HCT116 (cell line): ENCODE data around the gene RGMB. TPM values are rescaled to one million over a fixed set of nuclear protein-coding genes. Genes with fewer than 3 reads are reported as not detected.
A peak's percentile ranks its signal among the peaks of the same experiment; 100 is the strongest.

Experiments
- ATAC-seq: fragments of 200-7000 bp; cut with Tn5 transposase; 2 replicates; pipeline ENCODE4 v1.9.1; 2020; ENCODE audit warnings: mild to moderate bottlenecking, moderate library complexity
- BruUV-seq: library from RNA; stranded (reverse); fragments of 400-500 nt; replicated peaks from 2 replicates; lab custom pipeline; 2021; lab: Mats Ljungman, UMichigan
- CTCF ChIA-PET: fragments of 300-600 bp; sonication (Branson Sonifier 250); formaldehyde crosslinking; loops from one replicate; lab custom pipeline; 2021; ENCODE audit warnings: antibody characterized with exemption; lab: Charles Lee
- POLR2A ChIA-PET: fragments of 300-600, 350-600 bp; sonication (Branson Sonifier 250); formaldehyde crosslinking; loops from one replicate; lab custom pipeline; 2021; ENCODE audit warnings: antibody characterized with exemption; lab: Charles Lee
- RAD21 ChIA-PET, 2 experiments: fragments of 300-600 bp; sonication (Branson Sonifier 250); formaldehyde crosslinking; loops; one replicate each; lab custom pipeline; 2023; ENCODE audit warnings: low total read pairs in 2 of 2; ENCODE audit not compliant: uncharacterized antibody in 2 of 2, unreplicated experiment in 2 of 2, low non-redundant PET in 1 of 2; lab: Charles Lee
- DNase-seq: peaks from one replicate; pipeline ENCODE4 v3.0.0-alpha.2; 2010; ENCODE audit warnings: low read depth, low spot score
- H2AFZ ChIP-seq: fragments of 200-600 bp; shearing (Covaris generic), sonication (generic); 2 replicates; pipeline ENCODE4 v1.6.1; 2017; ENCODE audit warnings: low read depth, mixed run types, mixed read lengths, antibody characterized with exemption, low read length; ENCODE audit not compliant: poor library complexity, severe bottlenecking
- H3K27ac ChIP-seq: 2 replicates; pipeline ENCODE4 v1.5.1; 2012; ENCODE audit warnings: low read depth, low read length
- H3K27me3 ChIP-seq: fragments of 200-600 bp; sonication (generic); 2 replicates; pipeline ENCODE4 v1.6.1; 2016; ENCODE audit warnings: mixed run types, low read length, mixed read lengths; ENCODE audit not compliant: insufficient read depth
- H3K36me3 ChIP-seq, 2 experiments: fragments of 200-500 bp in 1 of 2; fragments of 200-600 bp in 1 of 2; sonication (Bioruptor generic) in 1 of 2; sonication (generic) in 1 of 2; 2 replicates each; pipeline versions ENCODE4 v1.5.1 to v1.6.1; 2014 to 2016; ENCODE audit warnings: low read length in 2 of 2, inconsistent platforms in 1 of 2, mixed read lengths in 1 of 2, mixed run types in 1 of 2; ENCODE audit not compliant: insufficient read depth in 2 of 2, control insufficient read depth in 1 of 2
- H3K4me1 ChIP-seq, 2 experiments: fragments of 200-600 bp in 1 of 2; sonication (generic) in 1 of 2; 2 replicates each; pipeline versions ENCODE4 v1.5.1 to v1.6.1; 2012 to 2017; ENCODE audit warnings: low read length in 2 of 2, inconsistent platforms in 1 of 2, mild to moderate bottlenecking in 1 of 2, mixed read lengths in 1 of 2, mixed run types in 1 of 2, moderate library complexity in 1 of 2; ENCODE audit not compliant: insufficient read depth in 2 of 2, control insufficient read depth in 1 of 2
- H3K4me2 ChIP-seq: fragments of 200-600 bp; sonication (generic); 2 replicates; pipeline ENCODE4 v1.6.1; 2017; ENCODE audit warnings: mixed run types, low read length, mixed read lengths
- H3K4me3 ChIP-seq, 2 experiments: fragments of 200-600 bp in 1 of 2; sonication (generic) in 1 of 2; replicated peaks in 1 of 2; 2 replicates each; pipeline ENCODE4 v1.5.1; 2011 to 2016; ENCODE audit warnings: low read length in 2 of 2, control low read depth in 1 of 2, low read depth in 1 of 2, mild to moderate bottlenecking in 1 of 2, mixed read lengths in 1 of 2, mixed run types in 1 of 2
- H3K79me2 ChIP-seq: fragments of 200-600 bp; sonication (generic); 2 replicates; pipeline ENCODE4 v1.6.1; 2017; ENCODE audit warnings: mild to moderate bottlenecking, mixed run types, low read length, moderate library complexity, mixed read lengths; ENCODE audit not compliant: insufficient read depth
- H3K9ac ChIP-seq: fragments of 200-600 bp; sonication (generic); 2 replicates; pipeline ENCODE4 v1.6.1; 2016; ENCODE audit warnings: low read length, mixed read lengths
- H3K9me2 ChIP-seq: fragments of 200-600 bp; sonication (generic), shearing (Covaris generic); 2 replicates; pipeline ENCODE4 v1.6.1; 2017; ENCODE audit warnings: mixed run types, mild to moderate bottlenecking, moderate library complexity; ENCODE audit not compliant: insufficient read depth
- H3K9me3 ChIP-seq, 2 experiments: fragments of 200-500 bp in 1 of 2; fragments of 200-600 bp in 1 of 2; sonication (Bioruptor generic) in 1 of 2; sonication (generic) in 1 of 2; 2 replicates each; pipeline ENCODE4 v1.6.1; 2014 to 2017; ENCODE audit warnings: low read length in 2 of 2, mixed read lengths in 2 of 2, inconsistent platforms in 1 of 2, low read depth in 1 of 2, mild to moderate bottlenecking in 1 of 2, mixed run types in 1 of 2, moderate library complexity in 1 of 2; ENCODE audit not compliant: control insufficient read depth in 1 of 2, insufficient read depth in 1 of 2
- H4K20me1 ChIP-seq: fragments of 200-600 bp; sonication (generic), shearing (Covaris generic); 2 replicates; pipeline ENCODE4 v1.6.1; 2017; ENCODE audit warnings: mixed run types, mild to moderate bottlenecking, moderate library complexity; ENCODE audit not compliant: insufficient read depth
- CBX3 ChIP-seq: IDR thresholded peaks from 2 replicates; pipeline ENCODE4 v1.6.1; 2012; ENCODE audit warnings: low read depth
- CEBPB ChIP-seq: IDR thresholded peaks from 2 replicates; pipeline ENCODE4 v1.6.1; 2012; ENCODE audit warnings: low read depth
- EGR1 ChIP-seq: IDR thresholded peaks from 2 replicates; pipeline ENCODE4 v1.6.1; 2012; ENCODE audit warnings: low read depth
- ELF1 ChIP-seq: IDR thresholded peaks from 2 replicates; pipeline ENCODE4 v1.6.1; 2012; ENCODE audit warnings: low read depth, borderline replicate concordance
- EZH2phosphoT487 ChIP-seq: fragments of 200-600 bp; IDR thresholded peaks from 2 replicates; pipeline ENCODE4 v1.6.1; 2018; ENCODE audit warnings: antibody characterized with exemption, borderline replicate concordance
- SRF ChIP-seq: IDR thresholded peaks from 2 replicates; pipeline ENCODE4 v1.6.1; 2012; ENCODE audit warnings: low read depth
- ZNF274 ChIP-seq: fragments of 200-500 bp; sonication (Bioruptor generic); IDR thresholded peaks from 2 replicates; pipeline ENCODE4 v1.6.1; 2014; ENCODE audit warnings: mild to moderate bottlenecking, low read depth, low read length, inconsistent platforms
- intact Hi-C: fragments of 100-400 bp; cut with micrococcal nuclease; formaldehyde crosslinking; loops from 2 replicates; pipeline ENCODE4 v1.10.0; 2022
- total RNA-seq: library from RNA; stranded (reverse); gene quantifications from one replicate; pipeline ENCODE4 v1.2.1, GENCODE V29; 2021; ENCODE audit not compliant: unreplicated experiment
- TF ChIP-seq, protein P1 (sequence below): IDR thresholded peaks from 2 replicates; pipeline ENCODE4 v1.6.1; 2012
- TF ChIP-seq, protein P2 (sequence below), 3 experiments: fragments of 200-600 bp in 1 of 3; sonication (generic) in 1 of 3; IDR thresholded peaks in 2 of 3; conservative IDR thresholded peaks in 1 of 3; 2 replicates each; pipeline ENCODE4 v1.5.1; 2012 to 2017; ENCODE audit warnings: low read depth in 2 of 3, low read length in 2 of 3, antibody characterized with exemption in 1 of 3, borderline replicate concordance in 1 of 3, control low read depth in 1 of 3, mild to moderate bottlenecking in 1 of 3, mixed read lengths in 1 of 3, mixed run types in 1 of 3, moderate library complexity in 1 of 3; ENCODE audit not compliant: insufficient read depth in 1 of 3

RGMB gene
- total RNA-seq, 1 experiment from 2014 or later = 18.3 TPM

DNA sequence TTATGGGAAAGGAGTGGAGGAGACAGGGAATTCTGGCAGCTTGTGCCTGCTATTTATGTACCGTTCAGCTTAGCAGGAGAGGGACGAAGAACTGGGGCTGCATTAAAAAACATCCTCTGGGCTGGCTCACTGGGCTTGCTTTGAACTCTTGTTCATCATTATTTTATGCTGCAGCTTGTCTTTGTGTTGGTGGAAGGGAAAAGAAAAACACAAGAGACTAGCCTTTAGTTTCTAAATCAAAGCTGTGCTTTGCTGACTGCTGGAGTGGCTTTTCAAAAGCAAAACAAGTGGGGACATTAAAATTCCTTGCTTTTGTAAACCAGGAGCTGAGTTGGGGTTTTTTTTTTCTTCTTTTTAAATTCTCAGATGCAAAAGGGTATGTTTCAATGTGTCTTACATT lies 5.9 kb upstream of the RGMB start:
- POLR2A ChIA-PET = no interaction called here
- BruUV-seq = no TSS peak

DNA sequence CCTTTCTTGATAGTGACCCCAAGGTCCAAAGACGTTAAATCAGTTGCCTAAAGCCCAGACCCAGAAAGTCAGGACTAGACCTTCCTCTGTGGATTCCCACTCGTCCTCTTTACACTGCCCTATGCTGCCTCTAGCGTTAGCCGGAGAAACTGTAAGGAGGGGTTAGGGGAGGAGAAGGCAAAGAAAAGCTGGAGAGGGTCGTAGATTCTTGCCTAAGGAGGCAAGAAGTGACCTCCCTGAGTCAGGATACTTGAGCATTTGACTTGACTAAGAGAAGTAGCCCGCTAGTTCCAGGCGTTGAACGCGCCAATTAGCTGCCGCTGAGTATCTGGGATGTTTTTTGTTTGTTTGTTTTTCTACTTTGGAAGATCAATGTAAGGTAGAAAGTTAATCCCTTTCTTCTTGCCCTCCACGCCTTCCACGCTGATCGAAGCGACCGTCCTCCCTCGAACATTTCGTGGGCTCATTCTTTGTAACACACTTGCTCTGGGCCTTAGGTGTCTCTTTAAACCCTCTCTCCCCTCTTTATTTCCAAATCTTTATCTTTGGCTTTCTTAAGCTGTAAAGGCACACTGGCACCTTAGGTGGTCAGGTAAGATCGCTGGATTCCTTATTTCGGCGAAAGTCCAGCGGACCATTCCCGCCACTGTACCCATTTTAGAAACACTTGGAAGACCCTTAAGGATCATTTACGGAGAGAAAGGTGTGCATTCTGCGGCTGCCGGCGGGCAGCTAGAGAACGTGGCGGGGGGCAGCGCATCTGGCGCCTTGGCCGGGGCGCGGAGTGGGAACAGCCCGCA lies 5.1 kb upstream of the RGMB start:
- no peaks in the 10 kb centered on the region for H3K9me3 ChIP-seq
- H3K27ac ChIP-seq = peak overlapping the region; percentile 12; the same call in 1 of the 2 replicates
- H3K79me2 ChIP-seq = no peaks in the 10 kb centered on the region
- TF ChIP-seq, protein P1, sequence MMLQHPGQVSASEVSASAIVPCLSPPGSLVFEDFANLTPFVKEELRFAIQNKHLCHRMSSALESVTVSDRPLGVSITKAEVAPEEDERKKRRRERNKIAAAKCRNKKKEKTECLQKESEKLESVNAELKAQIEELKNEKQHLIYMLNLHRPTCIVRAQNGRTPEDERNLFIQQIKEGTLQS = no peak
- TF ChIP-seq, protein P2, sequence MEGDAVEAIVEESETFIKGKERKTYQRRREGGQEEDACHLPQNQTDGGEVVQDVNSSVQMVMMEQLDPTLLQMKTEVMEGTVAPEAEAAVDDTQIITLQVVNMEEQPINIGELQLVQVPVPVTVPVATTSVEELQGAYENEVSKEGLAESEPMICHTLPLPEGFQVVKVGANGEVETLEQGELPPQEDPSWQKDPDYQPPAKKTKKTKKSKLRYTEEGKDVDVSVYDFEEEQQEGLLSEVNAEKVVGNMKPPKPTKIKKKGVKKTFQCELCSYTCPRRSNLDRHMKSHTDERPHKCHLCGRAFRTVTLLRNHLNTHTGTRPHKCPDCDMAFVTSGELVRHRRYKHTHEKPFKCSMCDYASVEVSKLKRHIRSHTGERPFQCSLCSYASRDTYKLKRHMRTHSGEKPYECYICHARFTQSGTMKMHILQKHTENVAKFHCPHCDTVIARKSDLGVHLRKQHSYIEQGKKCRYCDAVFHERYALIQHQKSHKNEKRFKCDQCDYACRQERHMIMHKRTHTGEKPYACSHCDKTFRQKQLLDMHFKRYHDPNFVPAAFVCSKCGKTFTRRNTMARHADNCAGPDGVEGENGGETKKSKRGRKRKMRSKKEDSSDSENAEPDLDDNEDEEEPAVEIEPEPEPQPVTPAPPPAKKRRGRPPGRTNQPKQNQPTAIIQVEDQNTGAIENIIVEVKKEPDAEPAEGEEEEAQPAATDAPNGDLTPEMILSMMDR (IDR thresholded peaks at IDR 0.05 in 2 of 3, conservative IDR thresholded peaks at IDR 0.05 in 1 of 3; ENCODE audit: borderline replicate concordance in 1 of 3, insufficient read depth in 1 of 3, low read depth in 2 of 3, low read length in 2 of 3) = peak in 2 of 3 experiments; percentile 85 to 98; a peak in 4 of 6 replicates
- CTCF ChIA-PET = interaction anchor here (0.5 to 2.9 kb wide), 16 partner anchors 8 to 1327 kb away, joined by 3 to 15 read pairs (median 3); no protein-coding TSS in a partner anchor
- peaks cover 6% of the 10 kb centered on the region; the same call in 1 of the 2 replicates for H3K27me3 ChIP-seq
- H3K4me2 ChIP-seq = peak overlapping the region; percentile 96
- peak; percentile 67 for ATAC-seq
- DNase-seq = no peak
- intact Hi-C loops = loop anchor here (2.0 kb wide), 1 partner anchor 58 kb away; no protein-coding TSS in a partner anchor
- BruUV-seq = no TSS peak
- H3K9ac ChIP-seq = peak overlapping the region; percentile 27; the same call in 1 of the 2 replicates
- no peaks in the 10 kb centered on the region for H3K36me3 ChIP-seq
- H3K4me3 ChIP-seq = peak overlapping the region; percentile 59 to 63
- RAD21 ChIA-PET = no interaction called here
- no peaks in the 10 kb centered on the region for H4K20me1 ChIP-seq
- H2AFZ ChIP-seq = peak overlapping the region; percentile 90
- H3K4me1 ChIP-seq = peaks cover 13 to 48% of the 10 kb centered on the region in 2 experiments
- no peaks in the 10 kb centered on the region for H3K9me2 ChIP-seq
- POLR2A ChIA-PET = interaction anchor here (0.7 kb wide), 1 partner anchor 13 kb away, joined by 3 read pairs; no protein-coding TSS in a partner anchor

More for the DNA sequence above, 5.9 kb upstream of the RGMB start:
- Histone ChIP-seq H3K4me3 (no peak overlapping the region), H3K36me3 (no peaks in the 10 kb centered on the region)
- no peak for TF ChIP-seq EGR1
- no peak for TF ChIP-seq CBX3
- TF ChIP-seq CEBPB = no peak
- no peak for TF ChIP-seq ZNF274
- no peak for TF ChIP-seq SRF
- TF ChIP-seq ELF1 = no peak
- TF ChIP-seq EZH2phosphoT487 = no peak
- TF ChIP-seq, all 23 proteins: peak for 0
- Histone ChIP-seq H3K4me2 (no peak overlapping the region), H3K9me2 (no peaks in the 10 kb centered on the region), H3K79me2 (no peaks in the 10 kb centered on the region), H4K20me1 (no peaks in the 10 kb centered on the region), H3K4me1 (peaks cover 9 to 41% of the 10 kb centered on the region in 2 experiments), H3K27me3 (peaks cover 6% of the 10 kb centered on the region; the same call in 1 of the 2 replicates), H3K27ac (no peak overlapping the region), H3K9me3 (no peaks in the 10 kb centered on the region), H3K9ac (no peak overlapping the region), H2AFZ (peak overlapping the region; percentile 90)
- RAD21 ChIA-PET = no interaction called here
- ATAC-seq (no peak), DNase-seq (no peak)
- intact Hi-C loops = no loop called here
- CTCF ChIA-PET = interaction anchor here (1.2 to 2.9 kb wide), 5 partner anchors 10 to 1233 kb away, joined by 3 to 15 read pairs (median 4); no protein-coding TSS in a partner anchor
